HEK293T (cell line): ENCODE results near the gene CTNNA3.

ENCODE experiments used
- ARNT ChIP-seq: fragments of 450-650 bp; IDR thresholded peaks from 2 replicates; pipeline ENCODE4 v1.6.1; 2017; ENCODE audit warnings: mild to moderate bottlenecking
- BHLHE40 ChIP-seq: fragments of 450-650 bp; IDR thresholded peaks from 2 replicates; pipeline ENCODE4 v1.6.1; 2016; ENCODE audit warnings: mild to moderate bottlenecking, moderate library complexity, borderline replicate concordance
- ELF4 ChIP-seq: fragments of 450-650 bp; IDR thresholded peaks from 2 replicates; pipeline ENCODE4 v1.6.1; 2017; ENCODE audit warnings: antibody characterized with exemption
- FOXA1 ChIP-seq: fragments of 450-650 bp; IDR thresholded peaks from 2 replicates; pipeline ENCODE4 v1.6.1; 2016; ENCODE audit warnings: mild to moderate bottlenecking
- FOXK2 ChIP-seq: fragments of 450-650 bp; IDR thresholded peaks from 2 replicates; pipeline ENCODE4 v1.6.1; 2016; ENCODE audit warnings: mild to moderate bottlenecking
- FOXM1 ChIP-seq: fragments of 450-650 bp; IDR thresholded peaks from 2 replicates; pipeline ENCODE4 v1.6.1; 2017; ENCODE audit warnings: mild to moderate bottlenecking, borderline replicate concordance
- HDGF ChIP-seq: fragments of 450-650 bp; IDR thresholded peaks from 2 replicates; pipeline ENCODE4 v1.6.1; 2017; ENCODE audit warnings: antibody characterized with exemption, borderline replicate concordance
- LEF1 ChIP-seq: fragments of 450-650 bp; IDR thresholded peaks from 2 replicates; pipeline ENCODE4 v1.6.1; 2017; ENCODE audit warnings: mild to moderate bottlenecking, borderline replicate concordance
- NFRKB ChIP-seq: fragments of 450-650 bp; IDR thresholded peaks from 2 replicates; pipeline ENCODE4 v1.6.1; 2016; ENCODE audit warnings: mild to moderate bottlenecking, moderate library complexity
- SP1 ChIP-seq: fragments of 450-650 bp; IDR thresholded peaks from 2 replicates; pipeline ENCODE4 v1.6.1; 2017
- SUZ12 ChIP-seq: fragments of 450-650 bp; IDR thresholded peaks from 2 replicates; pipeline ENCODE4 v1.6.1; 2016; ENCODE audit warnings: mild to moderate bottlenecking
- TARDBP ChIP-seq: fragments of 450-650 bp; IDR thresholded peaks from 2 replicates; pipeline ENCODE4 v1.6.1; 2016
- ZNF384 ChIP-seq: fragments of 450-650 bp; IDR thresholded peaks from 2 replicates; pipeline ENCODE4 v1.6.1; 2016
- TF ChIP-seq, protein P1 (sequence below): fragments of 450-650 bp; IDR thresholded peaks from 2 replicates; pipeline ENCODE4 v1.6.1; 2016

DNA sequence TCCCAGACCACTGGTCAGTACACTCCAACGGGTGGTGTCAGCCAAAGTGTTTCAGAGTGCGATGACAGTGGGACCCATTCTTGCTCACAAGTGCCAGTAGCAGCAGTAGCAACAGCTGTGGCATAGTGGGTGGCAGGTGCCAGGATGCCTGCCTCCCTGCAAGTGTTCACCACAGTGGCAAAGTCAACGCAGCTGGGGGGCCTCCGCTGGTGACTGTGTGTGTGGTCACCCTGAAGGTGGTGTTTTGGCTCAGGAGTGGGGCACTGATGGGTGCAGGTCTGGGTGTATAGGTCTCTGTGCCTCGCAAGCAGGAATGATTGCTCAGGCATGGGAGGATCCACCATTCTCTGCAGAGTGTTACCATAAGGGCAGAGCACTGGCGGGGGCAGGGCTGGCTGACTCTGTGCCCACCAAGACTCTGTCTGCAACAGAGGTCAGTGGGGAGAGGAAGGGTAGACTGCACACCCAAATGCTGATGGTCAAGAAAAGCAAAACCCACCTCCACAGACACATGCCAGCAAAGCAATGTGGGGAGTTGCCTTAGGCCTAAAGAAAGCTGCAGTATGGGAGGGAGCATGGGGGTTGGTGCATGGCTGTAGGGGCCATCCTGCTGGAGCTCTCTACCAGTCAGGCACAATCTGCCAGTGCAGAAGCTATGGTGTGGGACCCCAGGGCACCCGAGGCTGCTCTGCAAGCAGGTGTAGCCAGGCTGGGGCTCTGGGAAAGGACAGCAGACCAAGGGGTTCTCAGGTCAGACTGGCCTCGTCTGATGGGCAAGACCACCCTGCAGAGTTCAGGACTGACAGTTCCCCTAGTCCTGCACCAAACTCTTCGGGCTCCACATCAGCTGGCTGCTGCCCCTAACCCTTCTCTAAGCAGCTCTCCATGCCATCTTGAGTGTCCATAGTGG, 368.1 kb downstream of the CTNNA3 start:
- TF ChIP-seq BHLHE40 (no peak), SP1 (no peak), FOXK2 (no peak), FOXA1 (no peak), FOXM1 (no peak), NFRKB (no peak), LEF1 (no peak), ELF4 (no peak), HDGF (no peak), ARNT (no peak), TARDBP (no peak), ZNF384 (no peak), SUZ12 (no peak)
- TF ChIP-seq, protein P1, sequence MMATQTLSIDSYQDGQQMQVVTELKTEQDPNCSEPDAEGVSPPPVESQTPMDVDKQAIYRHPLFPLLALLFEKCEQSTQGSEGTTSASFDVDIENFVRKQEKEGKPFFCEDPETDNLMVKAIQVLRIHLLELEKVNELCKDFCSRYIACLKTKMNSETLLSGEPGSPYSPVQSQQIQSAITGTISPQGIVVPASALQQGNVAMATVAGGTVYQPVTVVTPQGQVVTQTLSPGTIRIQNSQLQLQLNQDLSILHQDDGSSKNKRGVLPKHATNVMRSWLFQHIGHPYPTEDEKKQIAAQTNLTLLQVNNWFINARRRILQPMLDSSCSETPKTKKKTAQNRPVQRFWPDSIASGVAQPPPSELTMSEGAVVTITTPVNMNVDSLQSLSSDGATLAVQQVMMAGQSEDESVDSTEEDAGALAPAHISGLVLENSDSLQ: no peak
